Hematopoietic multipotent progenitor cell treated with erythropoietin and hydrocortisone succinate and interleukin-3 and kit ligand, for 17 days (in vitro differentiated cells): ENCODE data around the gene TFCP2L1.

Experiments
- DNase-seq: peaks from one replicate; pipeline ENCODE4 v3.0.0-alpha.2; 2015; ENCODE audit warnings: low spot score

The TFCP2L1 gene

DNA sequence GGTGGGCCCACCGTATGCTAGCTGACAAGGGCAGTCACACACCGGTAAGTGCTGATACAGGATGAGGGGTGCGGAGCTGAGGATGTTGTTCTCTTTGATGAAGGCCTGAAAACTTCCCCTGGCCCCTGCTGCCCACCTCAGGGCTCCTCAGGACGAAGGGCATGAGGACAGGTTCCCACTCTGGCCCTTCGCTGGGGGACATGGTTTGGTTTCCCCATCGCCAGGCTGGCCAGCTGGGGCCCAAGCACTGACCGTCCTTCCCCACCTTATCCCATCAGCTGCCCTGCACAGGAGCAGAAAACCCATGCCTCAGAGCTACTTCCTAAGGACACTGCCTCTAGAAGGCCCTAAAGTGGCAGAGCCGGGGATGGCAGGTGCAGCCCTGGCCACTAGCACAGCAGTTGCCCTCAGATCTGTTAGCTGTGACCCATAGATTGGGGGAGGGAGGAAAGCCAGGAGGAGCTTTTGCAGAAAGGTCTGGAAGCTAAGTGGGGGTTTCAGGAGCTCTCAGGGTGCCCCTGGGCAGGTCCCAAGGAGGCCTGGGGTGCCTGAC, 66.5 kb downstream of the TFCP2L1 start:
- DNase-seq: no peak

GRCh38 chr2:121217627-121218026, 67.4 kb downstream of the TFCP2L1 start:
- no peak for DNase-seq

GRCh38 chr2:121214296-121214695, 70.7 kb downstream of the TFCP2L1 start:
- no peak for DNase-seq

DNA sequence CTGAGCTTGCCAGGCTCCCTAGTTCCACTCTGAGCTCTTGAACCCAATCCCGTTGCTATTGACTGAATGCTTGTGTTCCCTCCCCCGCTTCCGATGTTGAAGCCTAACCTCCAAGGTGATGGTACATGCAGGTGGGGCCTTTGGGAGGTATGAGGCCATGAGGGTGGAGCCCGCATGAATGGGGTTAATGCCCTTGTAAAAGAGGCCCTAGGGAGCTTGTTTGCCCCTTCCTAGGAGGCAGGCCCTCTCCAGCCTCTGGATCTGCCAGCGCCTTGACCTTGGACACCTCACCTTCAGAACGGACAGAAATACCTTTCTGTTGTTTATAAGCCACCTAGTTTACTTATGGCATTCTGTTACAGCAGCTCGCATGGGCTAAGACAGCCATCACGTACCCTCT, 71.6 kb downstream of the TFCP2L1 start:
- DNase-seq: no peak

DNA sequence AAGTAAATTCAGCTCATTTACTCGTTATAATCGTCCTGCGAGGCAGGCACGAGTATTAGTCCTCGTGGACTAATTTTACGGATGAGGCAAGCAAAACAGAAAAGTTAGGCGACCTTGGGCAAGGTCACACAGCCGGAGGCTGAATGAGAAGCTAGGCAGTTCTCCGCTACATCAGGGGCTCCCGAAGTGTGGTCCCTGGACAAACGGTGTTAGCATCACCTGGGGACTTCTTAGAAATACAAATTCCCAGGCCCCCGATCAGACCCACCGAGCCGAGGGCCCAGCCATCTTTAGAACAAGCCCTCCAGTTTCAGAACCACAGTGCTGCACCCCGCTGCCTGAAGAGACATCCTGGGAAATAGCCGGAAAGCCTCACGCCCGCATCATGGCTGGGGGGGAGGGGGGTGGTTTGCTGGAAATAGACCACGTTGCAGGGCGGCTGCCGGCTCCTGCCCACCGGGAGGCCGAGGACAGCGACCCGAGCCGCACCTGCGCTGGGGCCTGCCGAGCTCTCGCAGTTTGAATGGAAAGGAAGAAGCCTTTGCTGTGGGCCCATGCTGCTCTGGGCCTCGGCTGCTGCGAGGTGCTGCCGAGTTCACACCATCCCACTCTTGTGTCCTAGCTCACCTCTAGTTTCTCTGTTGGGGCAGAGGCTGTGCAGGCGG, 72.2 kb downstream of the TFCP2L1 start:
- no peak for DNase-seq

GRCh38 chr2:121211689-121212151, 73.3 kb downstream of the TFCP2L1 start:
- DNase-seq: no peak

- no peak for DNase-seq
Observed at GRCh38 chr2:121211251-121211650, 73.8 kb downstream of the TFCP2L1 start.

GRCh38 chr2:121210691-121211090, 74.3 kb downstream of the TFCP2L1 start:
- no peak for DNase-seq

DNA sequence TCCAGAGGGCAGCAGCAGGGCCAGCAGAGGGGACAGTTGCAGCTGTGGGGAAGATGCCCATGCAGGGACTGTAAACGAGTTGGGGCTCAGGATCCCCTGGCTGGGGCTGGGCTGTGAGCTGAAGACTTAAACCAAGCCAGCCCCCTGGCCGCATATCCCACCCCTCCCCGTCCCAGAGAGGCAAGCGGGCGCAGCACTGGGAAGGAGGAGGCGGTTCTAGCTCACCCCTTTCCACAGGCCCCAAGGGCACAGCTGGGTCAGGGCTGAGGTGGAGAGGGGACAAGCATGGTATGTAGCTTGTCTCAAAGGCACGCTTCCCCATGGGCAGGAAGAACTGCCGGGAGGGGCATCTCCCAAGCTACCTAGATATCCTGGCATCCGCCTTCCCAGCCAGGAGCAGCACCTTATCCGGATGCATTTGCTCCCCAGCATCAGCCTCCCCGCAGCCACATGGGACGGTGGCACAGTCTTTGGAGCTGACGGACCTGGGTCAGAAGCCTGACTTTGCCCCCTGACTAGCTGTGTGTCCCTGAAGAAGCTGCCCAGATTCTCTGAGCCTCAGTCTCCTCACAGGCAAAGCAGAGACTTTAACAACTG, 75.9 kb downstream of the TFCP2L1 start:
- DNase-seq: no peak

DNA sequence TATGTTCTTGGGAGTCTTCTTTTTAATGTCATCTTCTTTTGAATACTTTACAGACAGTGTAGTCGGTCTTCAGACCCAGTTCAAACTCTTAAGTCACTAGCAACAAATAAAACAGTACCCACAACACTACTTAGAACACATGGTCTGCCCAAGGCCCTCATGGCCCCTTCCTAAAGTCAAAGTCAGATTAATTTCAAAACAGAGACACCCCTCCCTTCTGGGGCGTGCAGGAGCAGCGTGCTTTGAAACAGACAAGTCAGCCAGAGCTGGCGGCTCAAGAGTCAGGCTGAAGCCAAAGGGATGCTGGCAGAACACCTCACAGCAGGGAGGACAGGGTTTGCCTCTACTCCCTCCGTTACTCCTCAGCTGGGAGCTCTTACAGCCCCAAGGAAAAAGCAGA, 77.5 kb downstream of the TFCP2L1 start:
- no peak for DNase-seq

- no peak for DNase-seq
Observed at GRCh38 chr2:121205321-121205942, 79.6 kb downstream of the TFCP2L1 start.

GRCh38 chr2:121203591-121204249, 81.3 kb downstream of the TFCP2L1 start:
- no peak for DNase-seq

DNA sequence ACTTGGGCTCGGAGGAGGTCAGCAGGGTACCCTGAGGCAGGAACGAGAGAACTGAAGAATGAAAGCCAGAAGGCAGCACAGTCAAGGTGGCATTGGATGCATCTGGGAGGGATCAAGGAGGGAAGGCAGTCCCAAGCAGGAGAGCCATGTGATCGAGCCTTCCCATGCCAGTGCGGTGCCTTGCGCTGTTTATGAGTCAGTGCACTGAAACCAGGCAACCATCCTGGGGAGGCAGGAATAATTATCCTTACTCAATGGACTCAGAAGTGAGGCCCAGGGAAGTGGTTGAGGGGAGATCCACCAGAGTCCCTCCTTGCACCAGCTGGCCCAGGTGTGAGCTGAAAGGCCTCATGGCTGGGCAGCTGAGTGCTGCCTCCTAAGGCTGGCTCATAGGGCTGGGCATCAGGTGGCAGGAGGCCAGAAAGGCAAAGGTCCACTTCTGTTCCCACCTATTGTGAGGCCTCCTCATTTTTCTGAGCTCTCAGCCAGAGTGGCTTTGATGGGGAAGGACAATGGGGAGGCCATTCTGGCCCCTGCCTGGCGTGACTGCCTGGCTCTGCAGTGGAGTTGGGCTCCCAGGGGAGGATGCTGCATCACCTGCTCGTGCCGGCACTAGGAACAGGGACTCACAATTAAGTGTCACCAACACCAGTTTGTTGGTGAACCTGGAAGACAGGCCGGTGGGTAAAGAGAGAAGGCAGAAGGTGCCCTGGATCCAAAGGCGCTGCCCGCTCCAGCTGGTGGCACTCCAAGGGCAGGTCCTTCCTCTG, 82.3 kb downstream of the TFCP2L1 start:
- DNase-seq: no peak

- no peak for DNase-seq
Observed at GRCh38 chr2:121201796-121202195, 83.2 kb downstream of the TFCP2L1 start.

DNA sequence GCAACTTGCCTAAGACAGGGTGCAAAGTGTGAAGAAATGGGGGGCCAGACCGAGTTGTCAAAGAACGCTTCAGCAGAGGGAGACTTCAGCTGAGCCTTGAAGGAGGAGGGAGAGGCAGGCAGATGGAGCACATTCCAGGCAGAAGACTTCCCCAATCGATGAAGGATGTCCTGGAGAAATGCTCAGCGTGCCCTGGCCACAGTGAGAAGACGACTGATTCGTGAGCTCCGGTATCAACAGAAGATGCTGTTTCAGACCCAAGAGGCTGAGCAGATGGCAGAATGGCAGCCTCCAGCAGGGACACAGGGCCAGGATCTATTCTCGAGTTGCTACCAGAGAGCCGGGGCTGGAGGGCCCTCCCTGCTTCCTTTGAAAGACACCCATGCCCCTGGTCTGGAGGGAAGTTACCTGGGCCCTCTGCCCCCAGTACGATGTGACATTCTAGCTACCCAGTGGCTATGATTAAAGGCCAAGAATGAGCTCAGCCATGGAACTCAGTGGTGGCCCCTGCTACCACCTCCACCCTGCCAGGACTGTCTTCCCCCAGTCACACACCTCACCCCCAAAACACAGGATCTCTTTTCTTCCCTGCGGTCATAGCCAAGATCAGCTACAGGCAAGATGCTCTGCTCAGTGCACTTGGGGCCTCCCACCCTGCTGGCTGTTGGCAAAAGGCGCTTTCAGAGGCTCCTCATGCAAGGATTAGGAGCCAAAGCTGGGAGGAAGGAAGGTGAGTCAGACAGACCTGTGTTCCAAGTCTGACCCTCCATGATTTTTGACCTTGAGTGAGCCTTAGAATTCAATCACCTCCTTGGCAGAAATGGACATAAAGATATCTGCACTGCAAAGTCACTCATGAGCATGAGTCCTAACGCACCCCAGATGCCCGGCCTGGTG, 84.3 kb downstream of the TFCP2L1 start:
- no peak for DNase-seq

DNA sequence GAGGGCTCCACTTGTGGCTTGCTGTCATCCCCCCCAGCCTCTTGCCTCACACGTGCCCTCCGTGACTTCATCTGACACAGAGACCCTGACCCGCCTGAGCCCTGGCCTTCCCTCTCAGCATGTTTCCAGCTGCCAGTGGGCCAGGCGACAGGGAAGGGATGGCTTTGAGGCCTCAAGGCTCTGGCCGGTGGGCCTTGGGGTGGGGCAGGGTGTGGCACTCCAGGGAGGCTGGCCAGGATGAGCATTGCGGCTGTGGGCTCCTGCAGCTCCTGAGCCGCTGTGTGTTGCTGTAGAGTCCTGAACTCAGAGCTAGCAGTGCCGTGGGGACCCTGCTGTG, 85.0 kb downstream of the TFCP2L1 start:
- no peak for DNase-seq

- no peak for DNase-seq
Observed at GRCh38 chr2:121199281-121200010, 85.6 kb downstream of the TFCP2L1 start.

GRCh38 chr2:121197369-121198091, 87.5 kb downstream of the TFCP2L1 start:
- no peak for DNase-seq

DNA sequence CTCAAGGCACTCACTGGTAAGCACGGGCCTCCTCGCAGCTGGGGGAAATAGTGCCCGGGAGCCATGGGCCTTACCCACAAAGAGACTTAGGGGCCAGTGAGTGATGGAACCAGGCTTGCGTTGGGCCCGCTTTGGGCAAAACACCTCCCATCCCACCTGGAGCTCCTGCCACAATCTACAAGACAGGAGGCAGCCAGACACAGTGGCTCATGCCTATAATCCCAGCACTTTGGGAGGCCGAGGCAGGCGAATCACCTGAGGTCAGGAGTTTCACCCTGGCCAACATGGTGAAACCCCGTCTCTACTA, 88.2 kb downstream of the TFCP2L1 start:
- DNase-seq: no peak
